NCI-H146 (cell line): ENCODE measurements around the gene CD9.
A peak's percentile ranks its signal among the peaks of the same experiment; 100 is the strongest.

Experiments
- DNase-seq: peaks from one replicate; lab custom pipeline; 2025; lab: John Stamatoyannopoulos, UW

Gene CD9

DNA sequence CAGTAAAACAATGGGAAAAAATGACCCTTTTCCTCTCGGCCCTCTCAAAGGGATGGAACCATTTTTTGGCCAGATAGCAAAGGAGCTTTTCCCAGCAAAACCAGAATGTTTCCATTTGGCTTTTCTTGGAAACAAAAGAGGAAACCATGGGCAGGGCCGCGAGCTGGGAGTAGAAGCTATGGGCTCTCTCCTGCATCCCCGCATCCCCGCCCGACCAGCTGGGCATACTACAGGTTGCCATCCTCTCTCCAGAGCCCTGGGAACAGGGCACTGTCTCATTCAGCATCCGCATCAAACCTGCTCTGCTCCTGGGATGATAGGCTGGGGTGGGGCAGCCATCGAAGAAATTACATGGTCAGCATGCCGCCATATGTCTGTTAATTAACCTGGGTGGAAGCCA lies 20.9 kb downstream of the CD9 start:
- DNase-seq = no peak

DNA sequence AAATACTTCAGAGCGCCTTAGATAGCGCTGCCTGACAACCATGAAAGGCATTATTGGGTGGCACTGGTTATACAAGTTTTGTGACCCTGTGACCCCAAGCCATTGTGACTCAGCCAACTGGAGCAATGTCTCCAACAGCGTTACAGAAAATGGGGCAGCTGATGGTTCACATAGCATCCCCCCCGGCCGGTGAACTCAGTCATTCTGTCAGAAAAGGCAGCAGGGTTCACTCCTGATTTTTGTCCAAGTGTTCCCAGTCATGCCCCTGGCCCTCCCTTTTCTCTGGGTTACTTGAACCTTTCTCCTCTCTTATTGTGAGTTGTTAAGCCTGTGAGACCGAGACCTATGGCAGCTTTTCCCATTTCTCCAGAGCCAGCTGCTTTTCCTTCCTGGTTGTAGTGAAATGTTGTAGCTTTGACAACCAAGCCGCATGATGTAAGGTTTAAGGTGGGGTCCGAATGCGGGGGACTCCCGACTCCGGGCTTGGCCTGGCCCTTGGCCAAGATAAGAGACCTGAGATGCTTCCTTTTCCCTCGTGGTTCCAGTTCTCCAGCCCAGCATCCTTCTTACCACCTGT lies 22.0 kb downstream of the CD9 start:
- peak; percentile 45 for DNase-seq

GRCh38 chr12:6223545-6223944 lies 23.3 kb downstream of the CD9 start:
- no peak for DNase-seq

DNA sequence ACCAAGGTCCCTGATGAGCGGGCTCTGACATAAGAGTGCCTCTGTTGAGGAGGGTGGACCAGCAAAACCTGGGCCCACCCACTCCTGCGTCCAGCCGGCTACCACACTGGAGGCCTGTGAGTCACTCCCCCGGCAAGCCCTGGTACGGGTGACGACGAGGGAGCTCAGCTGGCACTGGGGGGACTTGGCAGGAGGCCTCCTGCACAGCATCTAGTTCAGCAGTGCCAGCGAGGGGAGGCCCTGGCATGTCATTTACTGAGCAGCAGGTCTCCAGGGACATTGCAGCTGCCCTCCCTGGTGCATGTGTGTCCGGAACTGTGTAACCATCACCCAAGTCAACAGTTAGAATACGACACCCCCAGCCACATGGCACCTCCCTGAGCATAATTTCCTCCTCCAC lies 24.4 kb downstream of the CD9 start:
- DNase-seq = no peak

- no peak for DNase-seq
These were observed 25.4 kb downstream of the CD9 start for GRCh38 chr12:6225630-6226001.

DNA sequence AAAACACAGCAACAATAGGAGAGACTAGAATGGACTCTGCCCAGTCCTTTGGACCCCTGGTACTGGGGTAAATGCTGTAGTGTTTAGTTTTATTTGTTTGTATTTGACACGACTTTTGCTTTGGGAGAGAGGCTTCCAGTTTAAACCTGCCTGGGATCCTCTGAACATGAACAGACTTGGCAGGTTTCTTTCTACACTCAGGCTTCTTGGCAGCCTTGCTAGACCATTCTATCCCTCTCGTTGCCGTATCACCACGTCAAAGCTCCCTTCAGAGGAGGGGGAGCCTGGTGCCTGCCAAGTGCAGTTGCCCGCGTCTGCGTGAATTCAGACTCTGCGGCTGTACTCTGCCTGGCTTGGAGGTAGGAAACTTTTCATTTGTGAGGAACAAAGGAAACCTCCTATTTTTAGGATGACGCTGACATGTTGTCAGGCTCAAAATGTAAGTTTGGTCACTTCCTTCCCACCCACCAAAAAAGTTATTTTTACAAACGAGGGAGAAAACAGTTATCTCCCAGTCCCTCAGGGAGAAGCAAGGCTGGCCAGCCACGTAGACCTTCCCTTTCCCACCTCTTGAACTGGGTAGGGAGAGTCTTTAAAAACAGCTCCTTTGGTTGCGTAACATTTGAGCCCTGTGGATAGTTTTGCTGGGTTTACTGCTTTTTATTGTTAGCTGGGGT lies 25.9 kb downstream of the CD9 start:
- DNase-seq = no peak

DNA sequence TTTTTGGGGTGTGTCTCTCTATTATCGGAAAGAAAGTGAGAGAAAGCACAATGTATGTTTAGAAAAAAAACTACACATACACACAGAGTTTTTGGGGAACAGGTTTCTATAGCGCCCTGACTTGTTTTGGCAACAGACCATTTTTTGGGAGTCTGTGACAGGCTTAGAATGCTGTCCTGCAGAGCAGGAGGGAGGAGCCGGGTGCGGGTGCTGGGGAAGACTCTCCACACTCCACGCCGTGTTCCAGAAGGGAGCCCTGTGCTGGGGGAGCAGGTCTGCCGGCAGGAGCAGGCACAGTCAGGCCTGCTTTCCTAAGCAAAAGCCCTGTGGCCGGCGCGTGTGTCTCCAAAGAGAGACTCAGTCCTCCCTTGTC lies 26.5 kb downstream of the CD9 start:
- DNase-seq = no peak

DNA sequence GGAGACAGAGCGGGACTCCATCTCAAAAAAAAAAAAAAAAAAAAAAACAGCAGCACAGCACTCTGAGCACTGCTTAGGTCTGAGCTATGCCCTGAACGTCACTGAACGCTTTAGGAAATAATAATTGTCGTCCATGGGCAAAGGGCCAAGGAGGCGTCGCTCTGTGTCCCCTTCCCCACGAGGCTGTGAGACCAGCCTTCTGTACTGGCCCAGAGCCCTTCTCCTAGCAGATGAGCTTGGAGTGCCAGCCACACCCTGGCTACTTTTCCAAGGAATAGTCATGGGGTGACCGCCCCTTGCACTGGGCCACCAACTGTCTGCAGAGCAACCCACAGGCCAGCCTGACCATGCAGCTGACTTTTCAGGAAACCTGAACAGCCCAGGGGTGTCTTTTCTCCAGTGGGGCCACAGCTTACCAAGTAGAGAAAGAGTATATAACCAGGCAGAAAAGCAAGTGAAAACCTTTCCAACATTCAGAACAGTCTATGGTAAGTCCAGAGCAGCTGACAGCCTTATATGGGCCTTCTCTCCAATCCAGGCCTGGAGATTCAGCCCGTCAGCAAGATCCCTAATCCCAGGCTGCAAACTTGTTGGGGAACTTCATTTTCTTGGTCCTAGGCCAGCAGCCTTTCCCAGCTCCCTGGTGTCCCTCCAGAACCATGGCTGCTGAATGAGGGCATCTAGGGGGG lies 28.5 kb downstream of the CD9 start:
- no peak for DNase-seq

DNA sequence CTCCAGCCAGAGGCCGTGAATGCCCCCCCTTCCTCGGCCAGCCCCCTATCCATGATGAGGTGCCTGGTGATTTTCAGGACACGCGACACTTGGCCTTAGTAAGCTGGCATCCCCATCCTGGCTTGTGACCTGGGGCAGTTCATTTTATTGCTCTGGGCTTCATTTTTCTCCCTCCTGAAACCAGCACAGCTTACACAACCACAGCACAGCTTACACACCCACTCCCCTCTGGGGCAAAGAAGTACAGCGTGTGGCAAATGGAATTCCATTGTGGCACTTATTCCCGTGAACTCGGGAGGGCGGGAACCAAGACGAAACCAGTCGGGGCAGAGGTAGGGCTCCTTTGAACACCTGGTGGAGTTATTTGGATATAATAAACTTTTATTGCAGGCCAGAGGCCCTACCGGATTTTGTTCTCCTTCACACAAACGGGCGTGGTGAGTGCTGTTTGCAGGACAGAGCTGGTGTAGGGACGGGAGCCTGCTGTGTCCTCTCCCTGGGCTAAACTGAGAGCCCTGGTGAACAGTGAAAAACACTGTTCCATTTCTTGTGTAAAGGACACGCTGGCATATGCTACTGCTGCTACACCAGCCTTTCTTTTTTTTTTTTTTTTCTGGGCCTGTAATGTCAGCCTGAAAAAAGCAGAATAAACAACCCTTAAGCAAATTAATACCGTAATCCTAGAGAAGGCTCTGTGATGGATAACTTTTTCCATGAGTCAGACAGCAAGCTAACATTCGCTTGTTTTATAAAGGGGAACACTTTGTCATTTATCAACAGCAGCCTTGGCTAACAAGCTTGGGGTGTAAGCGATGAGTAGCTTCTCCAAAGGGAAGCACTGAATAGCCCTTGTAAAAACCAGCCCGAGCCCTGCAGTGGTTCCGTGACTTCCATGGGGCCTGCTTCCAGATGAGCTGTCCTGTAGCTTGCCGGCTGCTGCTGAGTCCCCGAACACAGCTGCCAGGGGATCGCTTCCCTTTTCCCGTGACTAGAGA lies 29.3 kb downstream of the CD9 start:
- DNase-seq = no peak

DNA sequence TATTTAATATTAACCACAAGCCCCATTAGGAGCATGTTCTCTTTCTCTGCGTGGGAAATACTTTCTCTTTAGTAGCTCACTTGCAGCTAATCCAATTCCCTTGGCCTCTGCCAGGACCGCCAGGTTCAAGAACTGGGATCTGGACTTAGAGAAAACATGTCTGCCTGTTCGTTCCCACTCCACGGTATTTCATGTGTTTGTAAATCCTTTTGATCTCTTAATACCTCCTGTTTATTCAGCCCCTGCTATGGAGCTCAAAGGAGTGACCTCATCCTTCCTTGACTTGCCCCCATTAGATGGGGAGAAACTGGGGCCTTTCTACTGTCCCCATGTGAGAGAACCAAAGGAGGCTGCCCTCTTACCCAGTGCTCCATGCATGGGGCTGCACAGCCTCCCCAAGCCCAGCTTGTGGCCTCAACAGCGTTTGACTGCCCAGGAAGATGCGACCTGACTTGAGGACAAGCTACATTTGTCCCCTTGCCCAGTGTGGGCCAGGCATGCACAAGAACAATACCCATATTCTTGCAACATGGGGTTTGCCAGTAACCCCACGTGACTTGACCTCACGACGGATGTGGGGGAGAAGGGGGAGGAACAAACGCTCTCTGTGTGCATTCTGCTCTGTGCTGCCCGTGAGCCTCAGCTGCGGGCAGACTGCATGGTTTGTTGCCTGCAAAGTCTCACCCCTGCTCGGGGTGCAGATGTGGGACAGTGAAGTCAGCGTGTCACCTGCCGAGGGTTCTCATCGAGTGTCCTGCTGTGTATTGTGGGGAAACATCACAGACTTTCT lies 30.3 kb downstream of the CD9 start:
- no peak for DNase-seq

DNA sequence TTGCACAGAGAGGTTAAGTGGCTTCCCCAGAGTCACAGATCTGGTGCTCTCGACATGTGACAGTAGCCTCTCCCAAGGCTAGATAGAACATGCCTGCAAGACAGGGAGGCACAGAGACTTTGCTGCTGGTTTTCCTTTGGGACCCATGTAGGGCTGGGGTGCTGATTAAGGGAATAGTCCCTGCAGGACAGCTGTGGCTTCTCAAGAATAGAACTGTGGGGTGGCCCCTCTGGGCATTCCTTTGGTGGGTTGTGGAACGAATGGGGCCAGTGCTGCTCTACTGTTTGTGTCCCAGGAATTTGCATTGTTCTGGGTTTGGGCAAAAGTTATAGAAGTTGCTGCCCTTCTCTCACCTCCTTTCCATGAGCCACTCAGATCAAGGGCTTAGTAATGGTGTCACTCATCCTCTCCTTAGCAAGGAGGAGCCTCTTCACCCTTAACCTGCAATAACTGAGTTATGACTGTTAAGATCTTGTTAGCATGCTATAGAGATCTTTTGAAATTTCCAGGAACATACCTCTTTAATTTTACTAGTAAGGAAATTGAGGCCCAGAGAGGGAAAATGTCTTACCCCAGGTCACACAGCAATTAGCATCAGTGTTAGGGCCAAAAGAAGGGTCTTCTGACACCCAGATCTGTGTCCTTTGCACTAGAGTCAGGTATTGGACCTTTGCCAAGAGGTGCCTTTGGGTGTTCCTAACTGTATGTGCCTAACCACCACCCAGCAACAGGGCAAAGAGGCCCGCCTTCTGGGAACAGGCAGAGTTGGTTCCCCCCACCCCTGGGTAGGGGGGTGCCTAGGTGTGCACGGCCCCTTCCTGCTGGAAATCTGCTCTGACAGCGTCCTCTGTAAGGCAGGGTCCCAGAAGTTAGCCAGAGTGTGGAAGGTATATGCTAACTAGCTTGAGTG lies 31.4 kb downstream of the CD9 start:
- DNase-seq = no peak

DNA sequence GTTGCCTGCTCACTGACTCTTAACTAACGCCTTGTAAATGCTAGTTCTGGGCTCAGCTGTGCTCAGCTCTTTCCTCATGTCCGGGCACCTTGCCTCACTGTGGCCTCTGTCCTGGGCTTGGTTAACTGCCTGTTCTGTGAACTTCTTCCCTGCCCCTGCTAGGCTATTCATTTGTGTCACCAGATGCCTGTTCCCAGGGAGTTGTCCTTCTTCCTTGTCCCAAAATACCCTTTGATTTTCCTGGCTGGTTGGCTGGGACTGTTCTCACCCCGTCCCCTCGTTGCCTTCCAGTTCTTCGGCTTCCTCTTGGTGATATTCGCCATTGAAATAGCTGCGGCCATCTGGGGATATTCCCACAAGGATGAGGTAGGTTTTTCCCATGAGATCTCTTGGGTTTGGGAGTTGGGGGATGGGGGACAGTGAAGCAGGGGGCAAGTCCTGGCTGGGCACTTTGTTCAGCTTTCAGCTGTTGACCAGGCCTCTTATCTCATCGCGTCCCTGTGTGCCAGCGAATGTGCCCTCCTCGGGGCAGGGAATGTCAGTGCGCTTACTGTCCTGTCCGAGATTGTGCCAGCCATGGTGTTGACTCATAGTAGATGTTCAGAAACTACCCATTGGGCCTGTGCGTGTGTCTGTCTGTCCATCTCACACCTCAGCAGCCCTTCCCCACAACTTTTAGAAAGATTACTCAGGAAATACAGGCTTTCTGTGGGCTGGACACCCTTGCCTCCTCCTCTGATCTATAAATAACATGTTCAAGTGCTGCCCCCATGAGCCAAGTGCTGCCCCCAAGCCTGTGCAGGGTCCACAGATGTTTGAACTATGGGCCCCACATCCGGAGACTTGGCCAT lies 33.1 kb downstream of the CD9 start:
- no peak for DNase-seq

GRCh38 chr12:6234214-6234613 lies 34.0 kb downstream of the CD9 start:
- DNase-seq = no peak

DNA sequence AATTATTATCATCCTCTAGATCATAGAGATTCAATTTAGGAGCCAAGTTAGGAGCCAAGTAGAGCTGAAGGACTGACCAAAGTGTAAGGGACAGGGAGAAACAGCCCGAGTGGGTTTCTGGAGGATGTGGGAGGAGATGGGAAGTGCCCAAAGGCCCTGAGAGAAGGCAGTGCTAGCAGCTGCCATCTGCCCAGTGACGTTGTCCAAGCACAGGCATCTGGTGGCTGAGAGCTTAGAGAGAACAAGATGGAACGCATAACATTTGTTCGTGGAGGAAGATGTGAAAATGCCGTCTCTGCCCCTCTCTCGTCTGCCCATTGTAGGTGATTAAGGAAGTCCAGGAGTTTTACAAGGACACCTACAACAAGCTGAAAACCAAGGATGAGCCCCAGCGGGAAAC lies 34.7 kb downstream of the CD9 start:
- DNase-seq = no peak

- peak; percentile 72 for DNase-seq
These were observed 35.3 kb downstream of the CD9 start for GRCh38 chr12:6235499-6235898.

DNA sequence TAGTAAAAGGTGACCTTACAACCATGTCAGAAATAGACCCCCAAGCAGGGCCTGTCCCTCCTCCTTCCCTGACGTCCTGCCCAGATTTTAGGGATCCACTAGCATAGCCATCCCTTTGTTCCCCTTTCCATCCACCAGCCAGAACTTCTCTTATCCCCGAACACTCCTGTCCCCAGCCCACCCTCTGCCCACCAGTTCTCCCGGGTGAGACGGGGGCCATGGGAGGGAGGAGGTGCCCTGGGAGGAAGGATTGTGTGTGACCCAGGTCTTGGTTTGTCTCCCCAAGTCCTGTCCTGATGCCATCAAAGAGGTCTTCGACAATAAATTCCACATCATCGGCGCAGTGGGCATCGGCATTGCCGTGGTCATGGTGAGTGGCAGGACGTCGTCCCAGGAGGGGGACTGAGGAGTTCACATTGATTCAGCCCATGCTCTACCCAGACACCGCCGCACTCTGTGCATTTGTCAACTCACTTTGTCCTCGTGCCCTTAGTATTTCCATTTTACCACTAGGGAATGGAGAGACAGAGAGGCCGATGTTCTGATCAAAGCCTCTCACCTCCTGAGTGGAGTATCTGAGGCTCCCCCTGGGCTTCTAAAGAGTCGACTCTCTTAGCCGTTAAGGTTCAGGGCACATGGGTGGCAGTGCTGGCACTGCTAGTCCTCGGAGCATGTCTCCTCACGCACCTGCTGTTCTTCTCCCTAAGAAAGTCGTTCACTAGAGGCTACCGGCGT lies 35.9 kb downstream of the CD9 start:
- no peak for DNase-seq

DNA sequence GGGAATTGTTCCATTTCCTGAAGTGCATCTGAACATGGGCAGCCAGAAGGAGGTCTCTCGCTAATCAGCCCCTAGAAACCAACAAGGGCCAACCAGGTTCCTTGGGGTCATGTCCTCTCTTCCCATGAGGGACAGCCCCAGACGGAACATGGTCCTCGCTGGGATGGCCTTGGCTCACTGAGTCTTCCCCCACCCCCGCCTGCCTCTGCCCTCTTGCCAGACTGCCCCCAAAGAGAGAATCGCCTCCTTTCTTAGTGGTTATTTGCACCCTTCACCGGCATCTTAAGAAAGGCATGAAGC lies 36.4 kb downstream of the CD9 start:
- DNase-seq = no peak

DNA sequence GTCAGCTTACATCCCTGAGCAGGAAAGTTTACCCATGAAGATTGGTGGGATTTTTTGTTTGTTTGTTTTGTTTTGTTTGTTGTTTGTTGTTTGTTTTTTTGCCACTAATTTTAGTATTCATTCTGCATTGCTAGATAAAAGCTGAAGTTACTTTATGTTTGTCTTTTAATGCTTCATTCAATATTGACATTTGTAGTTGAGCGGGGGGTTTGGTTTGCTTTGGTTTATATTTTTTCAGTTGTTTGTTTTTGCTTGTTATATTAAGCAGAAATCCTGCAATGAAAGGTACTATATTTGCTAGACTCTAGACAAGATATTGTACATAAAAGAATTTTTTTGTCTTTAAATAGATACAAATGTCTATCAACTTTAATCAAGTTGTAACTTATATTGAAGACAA lies 37.6 kb downstream of the CD9 start:
- no peak for DNase-seq

GRCh38 chr12:6238875-6239274 lies 38.7 kb downstream of the CD9 start:
- no peak for DNase-seq
